ENCODE data around the gene LYRM9. TPM values are rescaled to one million over a fixed set of nuclear protein-coding genes. Genes with fewer than 3 reads are reported as not detected.
A peak's percentile ranks its signal among the peaks of the same experiment; 100 is the strongest.

LYRM9 gene
- total RNA-seq (10 to 100 TPM; 15.5 to 27.1 (median 19.7) TPM), polyA plus RNA-seq (1 to 10 TPM; 2.1 to 10.0 (median 7.8) TPM)

- Histone ChIP-seq H3K9me3 (no peaks in the 10 kb centered on the region), H3K27me3 (peaks cover 0 to 15% (median 0%) of the 10 kb centered on the region in 3 donors), H3K4me3 (peak within 1 kb of the TSS; percentile 82 to 88 (median 84)), H3K4me1 (peaks cover 0 to 12% (median 9%) of the 10 kb centered on the region in 4 donors), H3K36me3 (no peaks in the 10 kb centered on the region), H3K27ac (peak within 1 kb of the TSS; percentile 83 to 93 (median 89))
- DNase-seq, result peak; percentile 94
- WGBS, 2 donors, result 1% methylated on average over 75 of the region's 75 CpGs
- TF ChIP-seq EP300 (IDR thresholded peaks at IDR 0.05), result no peak
- no peak for TF ChIP-seq POLR2A (IDR thresholded peaks at IDR 0.05)
- TF ChIP-seq, protein P1, sequence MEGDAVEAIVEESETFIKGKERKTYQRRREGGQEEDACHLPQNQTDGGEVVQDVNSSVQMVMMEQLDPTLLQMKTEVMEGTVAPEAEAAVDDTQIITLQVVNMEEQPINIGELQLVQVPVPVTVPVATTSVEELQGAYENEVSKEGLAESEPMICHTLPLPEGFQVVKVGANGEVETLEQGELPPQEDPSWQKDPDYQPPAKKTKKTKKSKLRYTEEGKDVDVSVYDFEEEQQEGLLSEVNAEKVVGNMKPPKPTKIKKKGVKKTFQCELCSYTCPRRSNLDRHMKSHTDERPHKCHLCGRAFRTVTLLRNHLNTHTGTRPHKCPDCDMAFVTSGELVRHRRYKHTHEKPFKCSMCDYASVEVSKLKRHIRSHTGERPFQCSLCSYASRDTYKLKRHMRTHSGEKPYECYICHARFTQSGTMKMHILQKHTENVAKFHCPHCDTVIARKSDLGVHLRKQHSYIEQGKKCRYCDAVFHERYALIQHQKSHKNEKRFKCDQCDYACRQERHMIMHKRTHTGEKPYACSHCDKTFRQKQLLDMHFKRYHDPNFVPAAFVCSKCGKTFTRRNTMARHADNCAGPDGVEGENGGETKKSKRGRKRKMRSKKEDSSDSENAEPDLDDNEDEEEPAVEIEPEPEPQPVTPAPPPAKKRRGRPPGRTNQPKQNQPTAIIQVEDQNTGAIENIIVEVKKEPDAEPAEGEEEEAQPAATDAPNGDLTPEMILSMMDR (IDR thresholded peaks at IDR 0.05), result peak; percentile 62 to 88 (median 70)
- peak in 3 of 4 donors; percentile 52 to 85 (median 75) for TF ChIP-seq POLR2AphosphoS5 (IDR thresholded peaks at IDR 0.05)
- intact Hi-C loops (cut with DNase I), result loop anchor here (2.0 to 10.0 kb wide), 2 partner anchors 148 to 462 kb away; partner anchors contain the start of gene POLDIP2
Observed at GRCh38 chr17:27892866-27893769, at the start of gene LYRM9. LYRM9 (minus strand) TSS chr17:27893365; CDS start chr17:27882694, 10,671 bp downstream.

DNA sequence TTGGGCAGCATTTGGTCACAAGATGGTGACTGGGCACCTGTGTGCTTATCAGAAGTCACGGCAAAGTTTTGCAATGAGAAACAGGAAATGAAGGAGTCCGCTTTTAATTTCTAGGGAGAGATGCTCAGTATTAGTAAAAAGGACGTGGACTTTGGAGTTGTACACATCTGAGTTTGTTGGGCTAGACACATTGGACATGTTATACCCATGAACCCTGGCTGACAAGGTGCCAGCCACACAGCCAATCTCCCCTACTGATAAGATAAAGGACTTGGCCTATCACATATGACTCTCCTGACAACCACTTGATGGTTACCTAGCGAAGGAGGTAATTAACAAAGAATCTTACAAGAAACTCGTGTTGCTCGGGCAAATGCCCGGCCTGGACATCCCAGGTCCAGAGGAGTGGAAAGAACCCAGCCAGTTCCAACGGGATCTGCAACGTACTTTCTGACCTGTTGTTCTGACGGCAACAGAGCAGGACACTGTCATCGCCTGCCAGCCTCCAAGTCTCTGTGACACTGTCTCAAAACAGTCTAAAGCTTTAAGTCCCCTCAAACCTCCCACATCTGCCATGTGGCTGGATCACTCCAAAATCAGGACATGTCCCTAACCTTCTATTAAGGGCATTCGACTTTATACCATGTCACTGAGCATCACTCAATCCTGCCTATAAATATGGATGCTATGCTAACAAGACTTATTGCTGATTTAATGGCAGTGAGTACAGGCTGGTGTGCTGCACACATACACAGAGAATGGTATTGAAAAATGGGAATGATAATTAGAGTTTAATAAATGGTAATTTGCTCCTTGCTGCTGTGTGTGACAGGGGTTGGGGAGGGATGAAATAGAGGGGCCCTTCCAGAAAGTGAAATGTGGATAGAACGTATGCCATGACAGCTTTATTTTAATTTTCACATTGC is 47.6 kb upstream of the LYRM9 start:
- Histone ChIP-seq H3K4me3 (no peak overlapping the region), H3K27ac (no peak overlapping the region), H3K9me3 (no peaks in the 10 kb centered on the region), H3K4me1 (no peaks in the 10 kb centered on the region), H3K36me3 (no peaks in the 10 kb centered on the region), H3K27me3 (peaks cover 0 to 3% (median 0%) of the 10 kb centered on the region in 3 donors)
- DNase-seq, result no peak
- WGBS, 2 donors, result 66 to 70% methylated on average over 13 of the region's 13 CpGs
- TF ChIP-seq, protein P1 (IDR thresholded peaks at IDR 0.05), result no peak
- TF ChIP-seq POLR2A (IDR thresholded peaks at IDR 0.05) (no peak), POLR2AphosphoS5 (IDR thresholded peaks at IDR 0.05) (no peak), EP300 (IDR thresholded peaks at IDR 0.05) (no peak)
- intact Hi-C loops (cut with DNase I), result no loop called here

DNA sequence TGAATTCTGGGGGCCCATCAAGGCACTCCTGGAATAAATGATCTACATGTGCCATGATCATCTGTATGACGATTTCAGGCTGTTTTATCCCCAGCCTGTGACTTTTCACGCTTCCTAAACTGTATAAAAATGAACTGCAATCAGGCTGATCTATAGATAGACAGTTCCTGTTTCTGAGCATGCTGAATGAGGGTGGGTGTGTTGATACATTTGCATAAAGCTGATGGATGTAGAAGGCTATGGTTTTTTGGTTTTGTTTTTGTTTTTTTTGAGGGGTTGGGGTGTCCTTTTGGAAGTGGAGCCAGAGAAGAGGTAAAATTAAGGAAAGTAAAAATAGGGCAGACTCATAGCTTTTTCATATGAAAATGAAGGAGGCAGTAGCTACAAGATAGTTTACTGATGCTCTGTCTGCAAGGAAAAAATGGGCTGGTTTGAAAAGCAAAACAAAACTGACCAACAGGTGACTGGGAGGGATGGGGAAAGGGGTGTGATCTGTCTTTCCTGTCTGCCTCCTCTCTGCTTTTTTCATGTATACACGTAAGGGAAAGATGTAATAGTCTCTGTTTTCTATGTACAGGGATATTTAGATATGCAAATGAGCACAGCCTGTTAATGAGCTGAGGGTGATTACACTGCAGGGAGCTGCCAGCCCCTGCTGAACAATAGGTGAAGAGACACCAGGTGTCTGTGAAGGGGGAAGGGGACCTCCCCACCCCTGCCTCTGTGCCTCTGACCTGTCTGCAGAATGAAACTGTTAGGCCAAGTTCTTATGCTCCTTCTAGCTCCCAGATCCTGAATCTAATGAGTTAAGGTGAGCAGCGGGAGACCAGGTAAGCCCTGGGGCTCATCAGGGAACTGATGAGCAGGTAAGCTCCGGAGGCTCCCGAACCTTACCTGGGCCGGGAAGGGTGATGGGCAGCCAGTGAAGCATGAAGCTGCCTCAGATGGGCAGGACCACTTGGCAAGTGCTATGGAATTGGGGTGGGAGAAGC is 46.6 kb upstream of the LYRM9 start:
- Histone ChIP-seq H3K36me3 (no peaks in the 10 kb centered on the region), H3K4me3 (no peak overlapping the region), H3K9me3 (no peaks in the 10 kb centered on the region), H3K27ac (no peak overlapping the region), H3K4me1 (no peaks in the 10 kb centered on the region), H3K27me3 (peaks cover 0 to 3% (median 0%) of the 10 kb centered on the region in 3 donors)
- DNase-seq, result no peak
- no peak for TF ChIP-seq POLR2AphosphoS5 (IDR thresholded peaks at IDR 0.05)
- TF ChIP-seq, protein P1 (IDR thresholded peaks at IDR 0.05), result no peak
- no peak for TF ChIP-seq EP300 (IDR thresholded peaks at IDR 0.05)
- no peak for TF ChIP-seq POLR2A (IDR thresholded peaks at IDR 0.05)
- WGBS, 2 donors, result 50 to 57% methylated on average over 7 of the region's 7 CpGs
- intact Hi-C loops (cut with DNase I), result no loop called here

GRCh38 chr17:27938864-27939263 is 45.7 kb upstream of the LYRM9 start:
- Histone ChIP-seq H3K4me3 (no peak overlapping the region), H3K36me3 (no peaks in the 10 kb centered on the region), H3K9me3 (no peaks in the 10 kb centered on the region), H3K27me3 (peaks cover 0 to 3% (median 0%) of the 10 kb centered on the region in 3 donors), H3K27ac (no peak overlapping the region), H3K4me1 (no peaks in the 10 kb centered on the region)
- TF ChIP-seq POLR2AphosphoS5 (IDR thresholded peaks at IDR 0.05) (no peak), EP300 (IDR thresholded peaks at IDR 0.05) (no peak), POLR2A (IDR thresholded peaks at IDR 0.05) (no peak)
- TF ChIP-seq, protein P1 (IDR thresholded peaks at IDR 0.05), result no peak
- intact Hi-C loops (cut with DNase I), result no loop called here
- no peak for DNase-seq
- WGBS, 2 donors, result 79 to 83% methylated on average over 4 of the region's 4 CpGs

Measured in sigmoid colon (tissue), 7 donors.